Neural progenitor cell (in vitro differentiated cells): ENCODE results near the gene NFIX.

ENCODE experiments used
- CTCF ChIP-seq: fragments of 200-600 bp; sonication (generic); IDR thresholded peaks from 2 replicates; pipeline ENCODE4 v1.5.1; 2017; ENCODE audit warnings: antibody characterized with exemption, mild to moderate bottlenecking
- EZH2phosphoT487 ChIP-seq: fragments of 200-600 bp; sonication (generic); IDR thresholded peaks from 2 replicates; pipeline ENCODE4 v1.6.1; 2017; ENCODE audit warnings: antibody characterized with exemption

GRCh38 chr19:12953138-12953798 lies 42.0 kb upstream of the NFIX start:
- no peak for TF ChIP-seq CTCF
- TF ChIP-seq EZH2phosphoT487: no peak
